HG03103 (cell line): ENCODE data around the gene APRT.
"Not testable (repeated sequence)": the region's sequence is repeated elsewhere in the genome, so short reads cannot be mapped to it uniquely, and the experiment has no call there.

Experiments used
- ATAC-seq: cut with Tn5 transposase; IDR thresholded peaks from one replicate; pipeline ENCODE4 v1.9.1; 2021; ENCODE audit warnings: low read depth; ENCODE audit not compliant: unreplicated experiment

The APRT gene

DNA sequence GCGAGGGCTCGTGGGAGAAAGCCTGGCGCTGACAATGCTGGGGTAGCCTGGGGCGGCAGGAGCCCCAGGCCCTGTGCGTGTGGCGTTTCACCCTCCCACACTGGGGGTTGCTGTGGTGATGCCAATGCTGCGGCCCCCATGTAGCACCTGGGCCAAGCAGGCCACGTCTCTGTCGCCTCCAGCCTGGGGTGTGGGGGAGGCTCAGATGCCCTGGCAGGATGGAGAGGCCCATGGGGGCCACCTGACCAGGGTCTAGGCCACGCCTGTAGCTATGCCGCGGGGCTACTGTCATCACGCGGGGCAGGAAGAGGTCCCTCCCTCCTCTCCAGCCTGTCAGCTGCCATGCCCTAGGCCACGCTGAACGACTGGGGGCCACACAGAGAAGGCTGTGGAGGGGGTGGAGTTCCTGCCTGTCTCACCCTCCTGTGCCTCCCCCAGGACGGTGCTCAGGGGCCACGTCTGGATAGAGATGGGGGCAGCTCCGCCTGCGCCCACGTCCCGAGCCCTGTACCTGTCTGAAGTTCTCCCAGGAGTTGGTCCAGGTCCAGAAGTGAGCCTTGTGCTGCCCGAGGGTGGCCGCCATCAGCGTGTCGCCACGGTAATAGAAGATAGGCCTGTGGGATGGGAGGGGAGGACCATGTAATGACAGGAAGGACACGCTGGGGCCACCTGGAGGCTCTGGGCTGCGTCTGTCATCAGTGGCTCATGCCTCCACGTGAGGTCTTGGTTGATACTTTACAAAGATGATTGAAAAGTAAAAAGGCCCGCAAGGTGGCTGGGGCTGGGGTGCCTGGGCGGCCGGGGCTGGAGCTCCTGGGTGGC is 12.7 kb upstream of the APRT start:
- no peak for ATAC-seq

DNA sequence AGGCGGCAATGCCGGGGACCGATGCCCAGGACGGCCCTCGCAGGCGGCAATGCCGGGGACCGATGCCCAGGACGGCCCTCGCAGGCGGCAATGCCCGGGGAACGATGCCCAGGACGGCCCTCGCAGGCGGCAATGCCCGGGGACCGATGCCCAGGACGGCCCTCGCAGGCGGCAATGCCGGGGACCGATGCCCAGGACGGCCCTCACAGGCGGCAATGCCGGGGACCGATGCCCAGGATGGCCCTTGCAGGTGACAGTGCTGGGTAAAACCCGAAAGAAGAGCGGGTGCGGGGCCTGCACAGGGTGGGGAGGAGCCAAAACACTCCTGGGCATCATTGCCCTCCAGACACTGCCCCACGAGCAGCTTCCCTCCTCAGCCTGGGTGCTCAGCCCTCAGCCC is 11.9 kb upstream of the APRT start:
- not testable (repeated sequence) for ATAC-seq

DNA sequence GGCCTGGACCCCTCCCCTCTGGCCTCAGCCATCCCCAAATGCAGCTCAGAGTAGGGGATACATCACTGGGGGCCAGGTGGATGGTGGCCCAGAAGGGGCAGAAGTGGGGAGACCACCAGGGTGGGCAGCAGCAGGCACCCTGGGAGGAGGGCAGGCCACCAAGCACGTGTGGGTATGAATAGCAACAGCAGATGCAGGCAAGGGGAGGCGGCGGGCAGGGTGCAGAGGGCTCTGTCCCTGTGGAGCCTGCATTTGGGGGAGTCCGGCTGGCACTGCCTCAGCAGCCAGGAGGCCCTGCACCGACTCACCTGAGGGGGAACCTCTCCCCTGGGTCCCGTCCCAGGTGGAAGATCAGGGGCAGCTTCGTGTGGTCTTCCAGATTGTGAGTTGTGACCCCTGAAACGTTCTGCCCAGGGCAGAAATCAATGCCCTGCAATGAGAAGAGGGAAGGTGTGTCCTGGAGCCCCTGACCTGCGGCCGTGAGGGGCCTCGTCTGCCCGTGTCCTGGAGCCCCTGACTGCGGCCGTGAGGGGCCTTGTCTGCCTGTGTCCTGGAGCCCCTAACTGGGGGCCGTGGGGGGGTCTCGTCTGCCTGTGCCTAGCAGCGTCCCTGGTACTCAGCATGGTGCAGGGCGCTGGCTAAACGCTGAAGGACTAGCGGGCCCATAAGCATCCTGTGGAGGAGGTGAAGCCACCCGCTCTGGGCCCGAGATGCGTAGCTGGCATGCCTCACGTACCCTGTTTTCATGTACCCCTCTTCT is 10.7 kb upstream of the APRT start:
- no peak for ATAC-seq

DNA sequence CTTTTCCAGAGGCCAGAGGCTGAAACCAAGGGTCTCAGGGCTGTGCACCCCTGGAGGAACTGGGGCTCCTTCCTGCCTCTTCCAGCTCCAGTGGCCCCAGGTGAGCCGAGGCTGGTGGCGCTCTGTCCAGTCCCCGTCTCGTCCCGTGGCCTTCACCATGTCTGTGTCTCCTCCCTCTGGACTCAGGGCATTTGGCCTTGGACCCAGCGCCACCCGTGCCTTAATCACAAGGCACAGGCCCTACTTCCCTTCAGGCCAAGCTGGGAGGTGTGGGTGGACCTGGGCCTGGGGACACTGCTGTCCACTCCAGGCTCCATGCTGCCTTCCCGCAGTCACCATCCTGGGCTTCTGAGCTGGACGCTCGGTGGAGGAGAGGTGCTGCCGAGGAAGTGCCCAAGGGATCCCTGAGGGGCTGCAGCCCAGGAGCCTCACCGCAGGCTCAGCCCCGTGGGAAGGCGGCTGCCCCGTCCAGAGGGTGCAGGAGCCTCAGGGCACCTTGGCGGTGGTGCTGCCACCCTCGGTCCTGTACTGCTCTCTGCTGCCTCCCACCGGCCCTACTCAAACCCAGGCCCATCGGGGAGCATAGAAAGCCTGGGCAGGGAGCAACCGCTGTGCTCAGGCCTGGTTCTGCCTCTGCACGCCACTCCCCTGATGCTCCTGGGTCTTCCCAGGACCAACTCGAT is 9.6 kb upstream of the APRT start:
- no peak for ATAC-seq

DNA sequence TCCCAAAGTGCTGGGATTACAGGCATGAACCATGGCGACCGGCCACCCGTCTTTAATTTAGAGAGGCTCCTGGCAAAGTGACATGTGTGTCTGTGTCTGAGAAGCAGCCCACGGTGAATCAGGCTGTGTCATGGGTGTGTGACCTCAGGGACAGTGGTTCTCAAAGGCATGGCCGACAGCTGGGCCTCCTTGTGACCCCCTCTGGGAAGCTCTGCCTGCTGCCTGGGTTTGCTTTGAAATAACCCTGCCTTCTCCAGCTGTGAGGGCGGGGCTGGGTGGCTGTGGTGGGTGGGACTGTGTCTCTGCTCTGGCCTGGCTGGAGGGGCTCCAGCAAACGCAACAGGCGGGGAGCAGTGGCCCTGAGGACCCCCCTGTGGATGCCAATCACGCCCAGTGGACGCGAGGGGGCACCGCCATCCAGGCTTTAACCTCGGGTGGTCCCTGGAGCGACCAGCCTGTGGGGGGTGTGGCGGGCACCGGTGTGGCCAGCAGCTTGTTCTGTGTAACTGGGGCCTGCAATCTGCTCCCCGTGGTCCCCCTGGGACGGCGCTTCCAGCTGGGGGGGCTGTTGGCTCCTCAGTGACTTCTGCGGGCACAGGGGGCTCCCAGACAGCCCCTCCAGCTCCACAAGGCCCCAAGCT is 8.8 kb upstream of the APRT start:
- no peak for ATAC-seq

DNA sequence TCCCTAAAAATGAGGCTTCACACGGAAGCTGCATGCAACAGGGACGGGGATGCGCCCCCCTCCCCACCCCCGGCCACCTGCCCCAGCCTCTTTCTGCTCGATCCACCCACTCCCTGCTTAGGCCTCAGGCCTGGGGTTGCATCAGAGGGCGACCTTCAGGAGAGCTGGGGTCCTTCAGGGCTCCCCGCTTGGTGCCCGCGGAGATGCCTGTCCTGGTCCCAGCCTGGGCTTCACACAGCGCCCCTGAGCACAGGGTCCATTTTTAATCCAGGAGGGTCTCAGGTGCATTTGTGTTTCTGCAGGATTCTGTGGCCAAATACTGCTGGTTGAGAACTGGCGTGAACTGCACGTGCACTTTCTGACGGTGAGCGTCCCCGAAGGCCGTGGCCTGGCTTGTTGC is 7.4 kb upstream of the APRT start:
- ATAC-seq: no peak

DNA sequence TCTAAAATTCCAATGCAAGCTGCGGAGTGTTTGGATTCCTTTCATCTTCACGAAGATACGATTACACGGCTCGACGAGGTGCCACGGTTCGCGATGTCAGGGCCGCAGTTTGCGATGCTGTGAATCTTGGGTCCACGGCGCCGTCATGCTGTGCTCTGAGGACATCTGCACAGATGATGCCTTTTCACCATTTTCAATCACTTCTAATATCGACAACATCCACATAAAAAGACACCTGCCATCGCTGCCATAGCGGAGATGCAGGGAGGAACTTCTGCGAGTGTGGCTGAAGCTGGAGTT is 6.8 kb upstream of the APRT start:
- ATAC-seq: no peak

DNA sequence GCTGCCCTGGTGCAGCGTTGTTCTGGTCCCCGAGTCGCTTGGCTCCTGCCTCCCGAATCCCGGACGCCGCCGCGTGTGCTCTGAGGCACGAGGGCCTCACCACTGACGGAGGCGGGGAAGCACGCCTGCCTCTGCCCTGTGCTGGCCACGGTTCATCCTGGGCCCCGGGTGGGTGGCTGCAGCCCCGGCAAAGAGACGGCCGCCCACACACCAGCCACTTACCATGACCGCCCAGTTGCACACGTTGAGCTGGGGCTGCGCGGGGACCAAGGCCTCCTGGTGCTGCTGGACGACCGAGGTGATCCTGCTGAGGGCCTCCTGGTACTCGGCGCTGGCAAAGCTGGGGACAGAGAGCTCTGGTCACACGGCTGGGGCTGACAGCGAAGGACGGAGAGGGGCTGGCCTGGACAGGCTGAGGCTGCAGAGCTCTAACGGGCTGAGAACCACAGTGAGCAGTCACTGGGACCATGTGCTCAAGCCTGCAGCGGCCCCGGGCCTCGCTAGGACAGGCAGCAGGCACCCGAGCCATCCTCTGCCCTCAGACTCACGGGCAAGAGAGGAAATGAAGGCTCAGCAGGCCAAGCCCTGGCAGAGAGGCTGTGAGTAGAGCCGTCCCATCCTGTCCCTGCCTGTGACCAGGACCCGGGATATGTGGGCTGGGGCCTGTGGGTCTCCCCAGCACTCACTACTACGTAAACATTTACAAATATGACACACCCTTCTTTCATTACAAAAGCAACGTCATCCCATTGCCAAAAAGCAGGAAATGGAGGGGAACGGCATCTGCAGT is 6.3 kb upstream of the APRT start:
- ATAC-seq: no peak

DNA sequence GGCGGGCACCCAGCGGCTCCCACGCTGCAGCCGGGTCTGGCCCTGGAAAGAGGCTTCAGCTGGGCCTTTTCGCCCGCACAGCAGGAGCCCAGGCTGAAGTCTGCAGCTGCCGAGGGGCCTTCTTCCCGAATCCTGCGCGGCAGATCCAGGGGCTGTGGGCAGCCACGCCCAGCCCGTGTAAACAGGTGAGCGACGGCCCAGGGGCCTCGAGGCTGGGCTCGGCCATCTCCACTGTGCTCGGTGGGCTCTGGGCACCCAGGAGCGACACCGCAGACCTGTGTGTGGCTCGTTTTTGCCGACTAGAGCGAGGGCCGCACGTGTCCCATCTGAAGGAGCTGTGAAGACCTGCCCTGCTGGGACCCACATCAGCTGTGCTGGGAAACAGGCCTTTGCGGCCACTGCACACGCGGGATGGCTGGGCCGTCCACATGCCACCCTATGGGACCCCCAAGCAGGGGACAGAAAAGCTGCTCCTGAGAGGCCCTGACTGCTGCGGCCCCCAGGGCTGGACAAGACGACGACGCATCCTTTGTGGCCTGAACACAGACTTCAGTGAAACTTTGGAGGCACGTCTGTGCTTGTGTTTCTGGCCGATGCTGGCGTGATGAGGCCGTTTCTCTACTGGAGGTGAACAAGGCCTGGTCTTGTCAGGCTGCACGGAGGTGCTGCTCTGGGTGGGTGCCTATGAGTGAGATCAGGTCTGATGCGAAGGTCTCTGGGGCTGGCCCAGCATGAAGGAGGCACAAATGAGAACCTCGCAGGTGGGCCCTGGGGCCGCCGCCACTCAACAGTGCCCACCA is 5.2 kb upstream of the APRT start:
- no peak for ATAC-seq

DNA sequence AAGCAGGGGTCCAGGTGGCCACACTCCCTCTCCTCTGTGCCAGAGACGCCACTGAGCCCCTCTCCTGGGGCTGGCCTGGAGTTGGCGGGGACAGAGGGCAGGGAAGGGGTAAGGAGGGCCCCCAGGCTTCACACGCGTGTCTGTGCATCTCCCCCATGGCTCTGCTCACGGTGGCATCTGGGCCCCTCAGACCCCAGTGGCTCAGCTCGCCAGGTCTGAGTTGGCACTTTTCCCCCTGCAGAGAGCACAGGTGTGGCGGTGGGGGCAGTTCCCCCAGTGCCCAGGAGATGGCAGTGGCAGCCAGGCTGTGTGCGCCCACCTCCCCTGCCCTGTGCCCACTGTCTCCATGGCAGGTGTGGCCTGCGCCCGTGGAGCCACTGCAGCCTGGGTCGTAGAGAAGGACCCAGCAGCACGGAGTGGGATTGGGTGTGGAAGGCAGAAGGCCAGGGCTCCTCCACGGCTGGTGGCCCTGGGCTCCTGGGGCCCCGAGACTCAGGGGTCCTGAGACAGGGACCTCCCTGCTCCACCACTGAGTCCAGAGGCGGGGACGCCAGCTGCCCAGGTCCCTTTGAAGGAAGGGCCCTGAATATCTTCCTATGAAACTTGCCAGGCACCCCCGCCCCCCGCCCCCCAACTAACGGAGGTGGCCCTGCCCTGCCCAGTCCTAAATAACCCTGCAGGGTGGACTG is 4.3 kb upstream of the APRT start:
- no peak for ATAC-seq

DNA sequence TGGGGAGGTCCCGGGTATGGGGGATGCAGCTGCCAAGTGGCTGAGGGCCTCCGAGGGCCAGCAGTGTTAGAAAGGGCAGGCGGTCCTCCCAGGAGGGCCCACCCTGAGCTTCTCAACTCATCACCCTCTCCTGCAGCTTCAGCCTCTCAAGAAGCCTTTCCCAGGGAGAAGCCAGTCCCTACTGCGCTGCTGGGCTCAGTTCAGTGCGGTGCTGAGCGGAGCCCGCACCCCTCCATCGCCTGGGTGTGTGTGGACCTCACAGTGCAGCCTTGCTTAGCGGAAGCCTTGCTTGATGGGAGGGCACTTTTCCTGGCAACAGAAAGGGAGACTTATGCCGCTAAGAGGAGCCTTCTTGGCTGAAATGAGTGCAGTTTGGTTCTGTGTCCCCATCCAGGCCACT is 3.5 kb upstream of the APRT start:
- no peak for ATAC-seq

DNA sequence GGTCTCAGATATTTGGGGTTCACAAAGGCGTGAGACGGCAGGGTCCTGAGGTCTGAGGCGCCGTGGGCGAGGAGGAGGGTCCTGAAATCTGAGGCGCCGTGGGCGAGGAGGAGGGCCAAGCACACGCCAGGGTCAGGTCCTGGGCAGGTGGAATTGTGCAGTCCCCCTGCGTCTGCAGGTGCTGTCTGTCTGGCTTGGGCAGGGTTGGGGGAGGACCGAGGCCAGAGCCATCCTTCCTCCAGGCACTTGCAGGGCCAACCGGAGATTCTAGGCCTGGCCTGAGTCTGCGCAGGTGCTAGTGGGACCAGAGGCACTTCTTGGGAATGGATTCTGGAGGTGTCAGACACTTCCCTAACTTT is 2.4 kb upstream of the APRT start:
- no peak for ATAC-seq

DNA sequence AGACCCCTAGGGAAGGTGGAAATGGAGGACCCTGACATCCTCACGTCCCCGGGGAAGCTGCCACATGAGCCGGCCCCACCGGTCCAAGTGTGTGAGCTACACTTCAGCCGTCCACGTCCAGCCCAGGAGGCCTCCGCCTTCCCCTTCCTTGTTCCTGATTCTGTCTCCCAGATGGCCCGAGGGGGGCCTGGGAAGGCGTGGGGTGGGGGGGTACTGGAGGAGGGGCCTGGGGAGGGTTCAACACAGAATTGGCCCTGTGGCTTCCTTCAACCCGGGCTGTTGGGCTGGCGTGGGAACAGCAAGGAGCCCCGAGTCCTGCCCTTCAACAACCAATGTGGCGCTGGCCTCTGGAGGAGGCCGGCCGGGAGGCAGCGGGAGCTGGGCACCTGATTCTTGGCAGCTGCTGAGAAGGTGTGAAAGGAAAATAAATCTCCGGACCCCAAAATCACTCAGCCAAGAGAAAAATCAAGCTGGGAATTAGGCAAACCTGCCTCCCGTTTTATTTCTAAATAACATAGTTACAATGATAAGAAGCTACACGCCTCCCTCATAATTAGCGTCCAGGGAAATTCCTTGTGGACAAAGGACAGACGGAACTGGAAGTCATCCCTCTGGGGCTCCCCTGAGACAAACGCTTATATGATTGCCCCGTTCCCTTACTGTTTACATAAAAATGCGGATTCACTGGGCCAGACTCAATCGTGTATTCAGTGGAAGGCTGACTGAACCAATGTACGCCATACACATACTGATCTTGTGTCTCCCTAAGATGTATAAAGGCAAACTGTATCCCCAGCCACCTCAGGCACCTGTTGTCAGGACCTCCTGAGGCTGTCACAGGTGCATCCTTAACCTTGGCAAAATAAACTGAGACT is 1.8 kb upstream of the APRT start:
- no peak for ATAC-seq

DNA sequence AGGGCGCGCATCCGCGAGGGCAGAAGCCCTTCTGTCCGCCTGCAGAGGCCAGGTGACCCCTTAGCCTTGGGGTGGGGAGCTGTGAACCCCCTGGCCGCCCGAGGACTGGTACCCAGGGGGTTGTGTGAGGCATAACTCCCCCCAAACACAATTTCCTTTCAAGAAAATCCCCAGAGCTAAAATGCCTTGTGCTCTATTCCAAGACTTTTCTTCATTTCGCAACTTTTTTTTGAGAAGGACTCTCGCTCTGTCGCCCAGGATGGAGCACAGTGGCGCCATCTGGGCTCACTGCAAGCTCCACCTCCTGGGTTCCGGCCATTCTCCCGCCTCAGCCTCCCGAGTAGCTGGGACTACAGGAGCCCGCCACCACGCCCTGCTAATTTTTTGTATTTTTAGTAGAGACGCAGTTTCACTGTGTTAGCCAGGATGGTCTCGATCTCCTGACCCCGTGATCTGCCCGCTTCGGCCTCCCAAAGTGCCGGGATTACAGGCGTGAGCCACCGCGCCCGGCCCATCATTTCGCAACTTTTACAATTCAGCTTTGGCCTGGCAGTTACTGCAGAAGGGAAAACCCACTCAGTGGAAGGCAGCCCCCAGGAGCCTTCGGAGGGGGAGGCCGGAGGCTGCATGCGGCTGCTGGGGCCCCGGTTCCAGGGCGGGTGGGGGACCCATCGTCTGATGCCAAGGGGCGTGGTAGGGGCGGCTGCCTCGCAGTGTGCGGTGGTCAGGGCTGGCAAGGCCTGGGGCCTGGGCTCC is 963 bp upstream of the APRT start:
- ATAC-seq: no peak

DNA sequence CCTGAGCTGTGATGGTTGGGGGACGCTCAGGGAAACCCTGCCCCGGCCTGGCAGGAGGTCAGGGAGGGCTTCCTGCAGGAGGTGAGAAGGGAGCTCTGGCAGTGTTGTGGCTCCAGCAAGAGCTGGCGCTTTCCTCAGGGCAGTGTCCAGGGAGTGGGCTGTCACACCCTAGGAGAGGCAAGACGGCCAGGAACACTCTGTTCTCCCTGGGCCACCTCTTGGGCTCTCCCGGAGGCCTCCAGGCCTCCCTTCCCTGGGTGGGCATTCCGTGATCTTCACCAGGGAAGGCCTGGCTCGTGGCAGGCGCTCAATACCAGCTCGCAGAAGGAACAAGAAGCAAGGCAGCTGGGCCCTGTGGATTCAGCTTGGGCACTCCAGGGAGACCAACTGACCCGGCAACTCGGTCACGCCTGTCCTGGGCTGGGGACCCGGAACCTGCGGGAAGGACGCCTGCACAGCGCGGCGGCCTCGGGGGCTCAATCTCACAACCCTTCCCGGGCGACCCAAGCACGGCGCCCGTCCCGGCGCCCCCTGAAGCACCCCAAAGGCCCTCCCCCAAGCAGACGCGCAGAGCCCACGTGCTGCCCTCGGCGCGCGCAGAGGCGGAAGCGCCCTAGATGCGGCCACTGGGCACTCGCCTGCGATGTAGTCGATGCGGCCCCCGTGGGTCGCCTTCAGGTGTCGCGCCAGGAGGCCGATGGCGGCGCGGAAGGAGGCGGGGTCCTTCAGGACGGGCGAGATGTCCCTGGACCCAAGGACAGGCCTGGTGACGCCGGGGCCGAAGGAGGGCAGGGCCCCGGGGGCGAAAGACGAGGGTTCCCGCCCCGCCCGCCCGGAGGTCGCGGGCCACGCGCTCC is 588 bp downstream of the APRT start:
- peak; percentile 27 for ATAC-seq

DNA sequence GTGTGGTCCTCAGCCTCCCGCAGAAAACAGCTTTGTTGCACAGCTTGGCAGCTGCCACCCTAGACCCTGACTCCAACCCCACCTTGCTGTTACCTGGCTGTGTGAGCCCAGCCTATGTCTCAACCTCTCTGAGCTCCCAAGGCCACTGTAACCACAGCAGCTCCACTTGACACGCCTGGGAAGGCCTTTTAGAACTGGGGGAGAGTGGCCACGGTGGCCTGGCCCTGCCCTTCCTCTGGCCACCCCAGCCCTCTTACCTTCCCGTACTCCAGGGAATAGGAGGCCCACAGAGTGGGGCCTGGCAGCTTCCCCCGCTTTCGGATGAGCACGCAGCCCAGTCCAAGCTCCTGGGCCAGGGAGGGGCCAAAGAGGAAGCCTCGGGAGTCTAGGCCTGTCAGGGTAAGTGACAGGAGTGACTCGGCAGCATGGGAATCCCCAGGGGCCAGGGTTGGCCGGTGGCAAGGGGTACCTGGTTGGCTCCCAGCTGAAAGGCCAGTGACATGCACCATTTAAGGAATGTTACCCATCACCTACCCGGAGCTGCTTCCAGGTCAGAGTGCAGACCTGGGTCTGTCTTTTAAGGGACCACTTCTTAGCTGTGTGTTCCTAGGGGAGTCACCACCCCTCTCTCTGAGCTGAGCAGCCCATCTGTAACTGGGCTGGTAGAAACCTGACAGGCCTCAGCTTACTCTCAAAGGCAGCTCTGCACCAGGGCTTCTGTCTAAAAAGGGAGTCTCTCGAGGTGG is 1.4 kb downstream of the APRT start:
- ATAC-seq: no peak
